Pulmonary artery endothelial cell (primary cell): ENCODE measurements around the gene SF3B2. TPM values are rescaled to one million over a fixed set of nuclear protein-coding genes. Genes with fewer than 3 reads are reported as not detected.

Experiments
- DNase-seq: peaks from one replicate; pipeline ENCODE4 v3.0.0-alpha.2; 2011; ENCODE audit warnings: low read depth, low spot score
- total RNA-seq: library from RNA; depleted of rRNA; stranded (reverse); fragments of >200 nt; gene quantifications from 2 replicates; pipeline ENCODE4 v1.2.3, GENCODE V29; 2014

Gene SF3B2
- total RNA-seq, 1 donor from 2014 or later = 107 TPM

- no peak for DNase-seq
Measured at GRCh38 chr11:66047541-66048365, 4.4 kb upstream of the SF3B2 start.

- no peak for DNase-seq
Measured at GRCh38 chr11:66048547-66049323, 3.4 kb upstream of the SF3B2 start, which contains the start of gene GAL3ST3. TSS of gene GAL3ST3 (minus strand) at chr11:66049161. CDS start at chr11:66045415, 3,746 bp downstream.

GRCh38 chr11:66050581-66051231 is 1.5 kb upstream of the SF3B2 start:
- DNase-seq = no peak

GRCh38 chr11:66051371-66051765 is 796 bp upstream of the SF3B2 start:
- DNase-seq = no peak

GRCh38 chr11:66052664-66052982 is 459 bp downstream of the SF3B2 start:
- no peak for DNase-seq

GRCh38 chr11:66055021-66055420 is 2.9 kb downstream of the SF3B2 start:
- DNase-seq = no peak

- DNase-seq = no peak
Measured at GRCh38 chr11:66056501-66056900, 4.3 kb downstream of the SF3B2 start.

- DNase-seq = no peak
Measured at GRCh38 chr11:66059966-66060680, 8.0 kb downstream of the SF3B2 start.

GRCh38 chr11:66061268-66061667 is 9.1 kb downstream of the SF3B2 start:
- DNase-seq = no peak

- DNase-seq = no peak
Measured at GRCh38 chr11:66062408-66062807, 10.2 kb downstream of the SF3B2 start.

GRCh38 chr11:66063900-66064299 is 11.7 kb downstream of the SF3B2 start:
- no peak for DNase-seq

- no peak for DNase-seq
Measured at GRCh38 chr11:66064571-66064970, 12.4 kb downstream of the SF3B2 start.

GRCh38 chr11:66066751-66067150 is 14.6 kb downstream of the SF3B2 start:
- DNase-seq = no peak

GRCh38 chr11:66067640-66068039 is 15.5 kb downstream of the SF3B2 start:
- DNase-seq = no peak

- DNase-seq = no peak
Measured at GRCh38 chr11:66068154-66068821, 16.1 kb downstream of the SF3B2 start.

- no peak for DNase-seq
Measured at GRCh38 chr11:66068923-66069714, 17.0 kb downstream of the SF3B2 start.

- DNase-seq = no peak
Measured at GRCh38 chr11:66069715-66070603, 17.8 kb downstream of the SF3B2 start, which contains the start of gene PACS1. TSS of gene PACS1 (plus strand) at chr11:66070272. CDS start at chr11:66070487, 215 bp downstream.

GRCh38 chr11:66070604-66071380 is 18.6 kb downstream of the SF3B2 start:
- DNase-seq = no peak
